K562 (cell line): ENCODE results near the gene COL4A2. TPM values are rescaled to one million over a fixed set of nuclear protein-coding genes. Genes with fewer than 3 reads are reported as not detected.

Experiments
- ATAC-seq: fragments of 200-7000 bp; cut with Tn5 transposase; 3 replicates; pipeline ENCODE4 v1.9.1; 2020; ENCODE audit warnings: moderate library complexity
- BruUV-seq: library from RNA; stranded (reverse); fragments of 400-500 nt; replicated peaks from 2 replicates; lab custom pipeline; 2021; lab: Mats Ljungman, UMichigan
- CTCF ChIA-PET: fragments of 300-600 bp; formaldehyde crosslinking; extraction: SDS; loops from one replicate; lab custom pipeline; 2021; ENCODE audit warnings: low intra/inter-chr PET ratio; lab: Yijun Ruan, JAX
- POLR2A ChIA-PET: fragments of 300-600, 350-650 bp; sonication (Branson Sonifier 250); formaldehyde crosslinking; extraction: SDS; loops from one replicate; lab custom pipeline; 2021; ENCODE audit warnings: antibody characterized with exemption, inconsistent platforms; lab: Yijun Ruan, JAX
- DNase-seq, 4 experiments: peaks; one replicate each; pipeline versions ENCODE4 v3.0.0 to v3.0.0-alpha.2; 2011 to 2018; ENCODE audit warnings: low spot score in 3 of 4, mixed read lengths in 3 of 4; ENCODE audit errors: extremely low read depth in 1 of 4
- FAIRE-seq: peaks from 2 replicates; lab custom pipeline; 2011; peaks lifted over from hg19 to GRCh38; lab: Jason Lieb, UNC
- H2AFZ ChIP-seq: 2 replicates; pipeline ENCODE4 v1.6.0; 2011; ENCODE audit warnings: low read depth, low read length, control low read depth, inconsistent platforms
- H3K27ac ChIP-seq: fragments of 200-600 bp; 3 replicates; pipeline ENCODE4 v1.8.0; 2011; ENCODE audit warnings: low read depth, mild to moderate bottlenecking, control low read depth, inconsistent platforms, low read length, moderate library complexity, mixed read lengths; ENCODE audit errors: extremely low read depth
- H3K27me3 ChIP-seq, 2 experiments: fragments of 300-600 bp in 1 of 2; 2 replicates in 1 of 2; 3 replicates in 1 of 2; pipeline versions ENCODE4 v1.6.0 to v1.8.0; 2011; ENCODE audit warnings: inconsistent platforms in 2 of 2, low read length in 2 of 2, mild to moderate bottlenecking in 1 of 2, mixed read lengths in 1 of 2, moderate library complexity in 1 of 2; ENCODE audit not compliant: control insufficient read depth in 2 of 2, insufficient read depth in 2 of 2
- H3K36me3 ChIP-seq: fragments of 300-600 bp; 3 replicates; pipeline ENCODE4 v1.8.0; 2011; ENCODE audit warnings: mild to moderate bottlenecking, low read length, inconsistent platforms; ENCODE audit not compliant: control insufficient read depth, insufficient read depth
- H3K4me1 ChIP-seq, 2 experiments: fragments of 200-600 bp in 1 of 2; replicated peaks in 1 of 2; 2 replicates in 1 of 2; 3 replicates in 1 of 2; pipeline versions ENCODE4 v1.5.1 to v1.8.0; 2011; ENCODE audit warnings: inconsistent platforms in 2 of 2, low read length in 2 of 2, mild to moderate bottlenecking in 1 of 2, mixed read lengths in 1 of 2, moderate library complexity in 1 of 2; ENCODE audit not compliant: control insufficient read depth in 2 of 2, insufficient read depth in 2 of 2
- H3K4me2 ChIP-seq: 2 replicates; pipeline ENCODE4 v1.6.1; 2011; ENCODE audit warnings: low read length, control low read depth, inconsistent platforms, mixed read lengths; ENCODE audit not compliant: insufficient read depth
- H3K4me3 ChIP-seq: fragments of 200-600 bp; sonication (generic), shearing (Covaris generic); 2 replicates; pipeline ENCODE4 v1.5.1; 2016; ENCODE audit warnings: control low read depth, inconsistent platforms
- H3K79me2 ChIP-seq: fragments of 200-600 bp; 3 replicates; pipeline ENCODE4 v1.8.0; 2011; ENCODE audit warnings: low read length, inconsistent platforms; ENCODE audit not compliant: control insufficient read depth, insufficient read depth
- H3K9ac ChIP-seq, 2 experiments: 2 replicates each; pipeline versions ENCODE4 v1.6.0 to v1.6.1; 2011; ENCODE audit warnings: low read depth in 2 of 2, low read length in 2 of 2, control low read depth in 1 of 2, inconsistent platforms in 1 of 2, mild to moderate bottlenecking in 1 of 2, mixed read lengths in 1 of 2; ENCODE audit not compliant: insufficient read depth in 1 of 2
- H3K9me1 ChIP-seq: one replicate; pipeline ENCODE4 v1.6.0; 2011; ENCODE audit warnings: inconsistent platforms, mild to moderate bottlenecking, low read length, moderate library complexity; ENCODE audit not compliant: control insufficient read depth, insufficient read depth
- H3K9me3 ChIP-seq: replicated peaks from 2 replicates; pipeline ENCODE4 v1.5.1; 2011; ENCODE audit warnings: low read depth, low read length, inconsistent platforms; ENCODE audit not compliant: control insufficient read depth, insufficient read depth
- H4K20me1 ChIP-seq: replicated peaks from 2 replicates; pipeline ENCODE4 v1.6.1; 2011; ENCODE audit warnings: low read length, inconsistent platforms, mixed read lengths; ENCODE audit not compliant: control insufficient read depth, insufficient read depth
- BRF1 ChIP-seq: IDR thresholded peaks from 3 replicates; pipeline ENCODE4 v1.6.1; 2011; ENCODE audit warnings: borderline replicate concordance, mild to moderate bottlenecking; ENCODE audit not compliant: insufficient read length; ENCODE audit errors: extremely low read depth
- CGGBP1 ChIP-seq: fragments of 250-450 bp; sonication (Bioruptor Pico); IDR thresholded peaks from 2 replicates; pipeline ENCODE4 v1.9.0; 2021; ENCODE audit warnings: mild to moderate bottlenecking
- CUX1 ChIP-seq: fragments of 200-800 bp; sonication (Bioruptor generic); IDR thresholded peaks from 2 replicates; pipeline ENCODE4 v1.6.1; 2016; ENCODE audit warnings: missing genetic modification characterization, missing compliant biosample characterization
- ETS2 ChIP-seq: IDR thresholded peaks from 2 replicates; pipeline ENCODE4 v1.6.1; 2016; ENCODE audit warnings: borderline replicate concordance, missing genetic modification characterization, mild to moderate bottlenecking, moderate library complexity, missing compliant biosample characterization; ENCODE audit not compliant: poor library complexity, severe bottlenecking
- PCBP2 ChIP-seq: fragments of 200-400 bp; formaldehyde crosslinking; IDR thresholded peaks from 2 replicates; pipeline ENCODE4 v1.6.1; 2018; ENCODE audit warnings: low read length, low read depth, mild to moderate bottlenecking, moderate library complexity; ENCODE audit not compliant: poor library complexity, severe bottlenecking
- PHF8 ChIP-seq: fragments of 200-600 bp; sonication (generic); IDR thresholded peaks from 2 replicates; pipeline ENCODE4 v1.6.1; 2012; ENCODE audit warnings: mixed run types, mild to moderate bottlenecking, inconsistent platforms, low read length, moderate library complexity, borderline replicate concordance
- POLR3G ChIP-seq: IDR thresholded peaks from 2 replicates; pipeline ENCODE4 v1.6.1; 2011; ENCODE audit not compliant: insufficient read length, insufficient replicate concordance; ENCODE audit errors: extremely low read depth
- PPARD ChIP-seq: fragments of 250-450 bp; sonication (Bioruptor Pico); IDR thresholded peaks from 2 replicates; pipeline ENCODE4 v1.8.0; 2022; ENCODE audit warnings: inconsistent platforms, mild to moderate bottlenecking, moderate library complexity
- RB1 ChIP-seq: fragments of 450-650 bp; IDR thresholded peaks from 2 replicates; pipeline ENCODE4 v1.6.1; 2017; ENCODE audit warnings: low read depth, mild to moderate bottlenecking
- RHOXF2B ChIP-seq: fragments of 250-450 bp; sonication (Bioruptor Pico); conservative IDR thresholded peaks from 2 replicates; pipeline ENCODE4 v1.5.1; 2021
- SPI1 ChIP-seq: IDR thresholded peaks from 2 replicates; pipeline ENCODE4 v1.6.1; 2011; ENCODE audit warnings: low read depth, low read length, control low read depth, borderline replicate concordance
- THRAP3 ChIP-seq: fragments of 450-650 bp; IDR thresholded peaks from 2 replicates; pipeline ENCODE4 v1.6.1; 2016; ENCODE audit warnings: mild to moderate bottlenecking, inconsistent platforms, borderline replicate concordance
- XRCC4 ChIP-seq: IDR thresholded peaks from one replicate; pipeline ENCODE4 v1.6.1; 2011; ENCODE audit not compliant: insufficient read depth, insufficient read length; ENCODE audit errors: extremely low read depth
- ZNF12 ChIP-seq: sonication (generic); formaldehyde crosslinking; IDR thresholded peaks from 2 replicates; pipeline ENCODE4 v1.4.0; 2020; ENCODE audit warnings: mild to moderate bottlenecking, missing genetic modification reagents
- ZNF316 ChIP-seq: fragments of 450-650 bp; IDR thresholded peaks from 2 replicates; pipeline ENCODE4 v1.6.1; 2016
- ZNF584 ChIP-seq: fragments of 200-800 bp; sonication (Bioruptor generic); IDR thresholded peaks from 2 replicates; pipeline ENCODE4 v1.6.1; 2016; ENCODE audit warnings: low read depth, mild to moderate bottlenecking, missing genetic modification characterization, missing compliant biosample characterization
- whole genome bisulfite sequencing: fragments of 100-300 bp; shearing (Covaris generic); methylation state at CpG from one replicate; pipeline ENCODE4 v1.1.6; 2016; ENCODE audit warnings: low coverage, mixed read lengths; ENCODE audit not compliant: insufficient coverage; ENCODE audit errors: missing lambda C conversion rate; 5-methylcytosine and 5-hydroxymethylcytosine counted together
- in situ Hi-C: fragments of 300-500 bp; cut with MboI; formaldehyde crosslinking; loops from 4 replicates; pipeline ENCODE4 v1.15.0; 2018; ENCODE audit warnings: inconsistent platforms, mixed read lengths
- intact Hi-C: fragments of 100-400 bp; cut with micrococcal nuclease; formaldehyde crosslinking; loops from 2 replicates; pipeline ENCODE4 v1.14.2; 2022
- polyA plus RNA-seq, 8 experiments: library from polyadenylated mRNA; depleted of rRNA in 4 of 8; stranded (reverse) in 5 of 8; unstranded in 3 of 8; fragments of >200 nt; fragmentation: Nextera tagmentation in 2 of 8; fragmentation: Illumina TruSeq in 1 of 8; extraction: Ambion mirVana in 2 of 8; extraction: Trizol in 1 of 8; gene quantifications; 2 replicates each; pipeline versions ENCODE4 v1.2.1 to v1.2.3, GENCODE V29; 2011 to 2014; ENCODE audit warnings: inconsistent platforms in 1 of 8, missing spikeins in 1 of 8
- total RNA-seq, 7 experiments: library from RNA; depleted of rRNA in 6 of 7; stranded (reverse); fragments of >200 nt in 6 of 7; fragmentation: Illumina TruSeq in 2 of 7; extraction: Trizol in 2 of 7; gene quantifications; 2 replicates each; pipeline versions ENCODE4 v1.2.1 to v1.2.3, GENCODE V29; 2011 to 2021; ENCODE audit warnings: low replicate concordance in 1 of 7

COL4A2 gene
- total and polyA plus RNA-seq, 9 of the 15 experiments (the other 6 are each of a cell fraction or from before 2014, with no cell fraction given) = 0.13 to 15.2 (median 8.1) TPM

GRCh38 chr13:110454956-110455355, 147.9 kb downstream of the COL4A2 start:
- no peak overlapping the region for H3K27ac ChIP-seq
- no peaks in the 10 kb centered on the region for H4K20me1 ChIP-seq
- no peak overlapping the region for H3K4me3 ChIP-seq
- in situ Hi-C loops (no loop called here), intact Hi-C loops (loop anchor here (5.0 to 10.0 kb wide), 4 partner anchors 72 to 460 kb away; partner anchors contain the start of genes ANKRD10, ING1 and RAB20)
- ChIA-PET POLR2A (interaction anchor here (0.7 to 1.2 kb wide), 2 partner anchors 11 to 260 kb away, joined by 3 to 4 read pairs; no protein-coding TSS in a partner anchor), CTCF (no interaction called here)
- no peaks in the 10 kb centered on the region for H3K9me3 ChIP-seq
- no peak overlapping the region for H2AFZ ChIP-seq
- no TSS peak for BruUV-seq
- FAIRE-seq (no peak), DNase-seq (no peak), ATAC-seq (no peak)
- peaks cover 7 to 12% of the 10 kb centered on the region in 2 experiments; a peak in 4 of 5 replicates for H3K27me3 ChIP-seq
- H3K9me1 ChIP-seq = no peaks in the 10 kb centered on the region
- H3K4me1 ChIP-seq = peaks cover 6 to 17% of the 10 kb centered on the region in 2 experiments; a peak in 4 of 5 replicates
- H3K79me2 ChIP-seq = no peaks in the 10 kb centered on the region
- WGBS = 11% methylated on average over 5 of the region's 14 CpGs
- no peaks in the 10 kb centered on the region for H3K36me3 ChIP-seq
- no peak overlapping the region for H3K4me2 ChIP-seq
- no peak overlapping the region for H3K9ac ChIP-seq
- TF ChIP-seq BRF1 (no peak), PHF8 (no peak), PCBP2 (no peak), SPI1 (no peak), RHOXF2B (no peak), XRCC4 (no peak), POLR3G (no peak), RB1 (no peak), CUX1 (CRISPR knock-in tag) (no peak), CGGBP1 (CRISPR knock-in tag) (no peak), ETS2 (tag) (no peak), ZNF12 (CRISPR knock-in tag) (no peak), PPARD (CRISPR knock-in tag) (no peak), ZNF584 (CRISPR knock-in tag) (no peak), THRAP3 (no peak), ZNF316 (no peak)
